Measurements from ENCODE around the gene CSMD2. TPM values are rescaled to one million over a fixed set of nuclear protein-coding genes. Genes with fewer than 3 reads are reported as not detected.
"Not testable (repeated sequence)": the region's sequence is repeated elsewhere in the genome, so short reads cannot be mapped to it uniquely, and the experiment has no call there.

CSMD2 gene
- total RNA-seq, 2 donors from 2014 or later, result 0.62 to 2.8 TPM

DNA sequence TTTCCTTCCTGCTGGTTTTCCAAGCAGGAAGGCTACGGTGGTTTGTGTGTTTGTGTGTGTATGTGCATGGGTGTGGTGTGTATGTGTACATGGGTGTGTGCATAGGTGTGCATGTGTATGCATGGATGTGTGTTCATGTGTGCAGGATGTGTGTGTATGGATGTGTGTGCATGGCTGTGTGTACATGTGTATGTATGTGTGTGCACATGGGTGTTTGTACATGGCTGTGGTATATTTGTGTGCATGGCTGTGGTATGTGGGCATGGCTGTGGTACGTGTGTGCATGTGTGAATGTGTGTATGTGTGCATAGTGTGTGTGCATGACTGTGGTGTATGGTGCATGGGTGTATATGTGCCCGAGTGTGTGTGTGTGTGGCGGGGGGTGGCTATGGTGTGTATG is 24.0 kb upstream of the CSMD2 start:
- no peak overlapping the region for H3K4me3 ChIP-seq (ENCODE audit: low read length)
- H3K9ac ChIP-seq (ENCODE audit: extremely low read depth, low read length, poor library complexity, severe bottlenecking), result no peak overlapping the region
- Mint-ChIP-seq H3K27ac (no peak overlapping the region), H3K36me3 (ENCODE audit: low read depth) (no peaks in the 10 kb centered on the region), H3K27me3 (ENCODE audit: insufficient read depth) (peaks cover 83% of the 10 kb centered on the region), H3K4me1 (peaks cover 14% of the 10 kb centered on the region), H3K9me3 (peaks cover 12% of the 10 kb centered on the region), H3K4me3 (no peak overlapping the region)
- H3K27me3 ChIP-seq (ENCODE audit: control insufficient read depth, insufficient read depth, low read length, poor library complexity, severe bottlenecking), result peaks cover 39% of the 10 kb centered on the region
- H3K4me1 ChIP-seq (ENCODE audit: control insufficient read depth, insufficient read depth, low read length), result no peaks in the 10 kb centered on the region
- no peaks in the 10 kb centered on the region for H3K36me3 ChIP-seq (ENCODE audit: control insufficient read depth, insufficient read depth, low read length)
- TF ChIP-seq, protein P1, sequence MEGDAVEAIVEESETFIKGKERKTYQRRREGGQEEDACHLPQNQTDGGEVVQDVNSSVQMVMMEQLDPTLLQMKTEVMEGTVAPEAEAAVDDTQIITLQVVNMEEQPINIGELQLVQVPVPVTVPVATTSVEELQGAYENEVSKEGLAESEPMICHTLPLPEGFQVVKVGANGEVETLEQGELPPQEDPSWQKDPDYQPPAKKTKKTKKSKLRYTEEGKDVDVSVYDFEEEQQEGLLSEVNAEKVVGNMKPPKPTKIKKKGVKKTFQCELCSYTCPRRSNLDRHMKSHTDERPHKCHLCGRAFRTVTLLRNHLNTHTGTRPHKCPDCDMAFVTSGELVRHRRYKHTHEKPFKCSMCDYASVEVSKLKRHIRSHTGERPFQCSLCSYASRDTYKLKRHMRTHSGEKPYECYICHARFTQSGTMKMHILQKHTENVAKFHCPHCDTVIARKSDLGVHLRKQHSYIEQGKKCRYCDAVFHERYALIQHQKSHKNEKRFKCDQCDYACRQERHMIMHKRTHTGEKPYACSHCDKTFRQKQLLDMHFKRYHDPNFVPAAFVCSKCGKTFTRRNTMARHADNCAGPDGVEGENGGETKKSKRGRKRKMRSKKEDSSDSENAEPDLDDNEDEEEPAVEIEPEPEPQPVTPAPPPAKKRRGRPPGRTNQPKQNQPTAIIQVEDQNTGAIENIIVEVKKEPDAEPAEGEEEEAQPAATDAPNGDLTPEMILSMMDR (conservative IDR thresholded peaks at IDR 0.05), result no peak
- peaks cover 10% of the 10 kb centered on the region for H3K9me3 ChIP-seq (ENCODE audit: control insufficient read depth, low read length)
- no peak for DNase-seq
- H3K27ac ChIP-seq (ENCODE audit: low read depth, low read length), result no peak overlapping the region
- WGBS, 2 experiments (ENCODE audit: insufficient coverage in 1 of 2, insufficient read length in 1 of 2), result 80 to 90% methylated on average over 2 to 4 of the region's 4 CpGs

DNA sequence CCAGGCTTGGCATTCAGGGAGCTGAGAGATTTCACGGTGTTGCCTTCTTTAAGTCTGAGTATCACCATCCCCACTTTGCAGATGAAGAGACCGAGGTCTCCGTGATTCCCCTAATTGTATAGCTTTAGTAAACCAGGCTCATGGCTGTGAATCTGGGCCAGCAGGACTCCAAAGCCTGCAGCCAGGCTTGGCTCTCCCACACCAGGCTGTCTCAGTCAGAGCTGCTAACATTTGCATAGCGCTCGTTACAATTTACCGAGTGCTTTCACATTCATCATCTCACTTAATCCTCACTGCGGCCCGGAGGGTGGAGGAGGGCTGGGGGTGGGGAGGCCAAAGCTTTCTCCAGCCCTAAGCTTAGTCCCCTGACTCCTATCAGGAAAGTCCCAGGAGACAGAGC is 23.4 kb upstream of the CSMD2 start:
- H3K9me3 Mint-ChIP-seq, result peaks cover 12% of the 10 kb centered on the region
- H3K4me1 Mint-ChIP-seq, result peaks cover 14% of the 10 kb centered on the region
- peak; percentile 89 for DNase-seq
- H3K9ac ChIP-seq (ENCODE audit: extremely low read depth, low read length, poor library complexity, severe bottlenecking), result no peak overlapping the region
- H3K9me3 ChIP-seq (ENCODE audit: control insufficient read depth, low read length), result peaks cover 10% of the 10 kb centered on the region
- H3K4me1 ChIP-seq (ENCODE audit: control insufficient read depth, insufficient read depth, low read length), result no peaks in the 10 kb centered on the region
- no peak overlapping the region for H3K4me3 ChIP-seq (ENCODE audit: low read length)
- peaks cover 43% of the 10 kb centered on the region for H3K27me3 ChIP-seq (ENCODE audit: control insufficient read depth, insufficient read depth, low read length, poor library complexity, severe bottlenecking)
- no peaks in the 10 kb centered on the region for H3K36me3 ChIP-seq (ENCODE audit: control insufficient read depth, insufficient read depth, low read length)
- no peak overlapping the region for H3K4me3 Mint-ChIP-seq
- peaks cover 89% of the 10 kb centered on the region for H3K27me3 Mint-ChIP-seq (ENCODE audit: insufficient read depth)
- H3K27ac Mint-ChIP-seq, result no peak overlapping the region
- H3K36me3 Mint-ChIP-seq (ENCODE audit: low read depth), result no peaks in the 10 kb centered on the region
- TF ChIP-seq, protein P1 (conservative IDR thresholded peaks at IDR 0.05), result no peak
- no peak overlapping the region for H3K27ac ChIP-seq (ENCODE audit: low read depth, low read length)
- 8 to 10% methylated on average over 3 to 8 of the region's 8 CpGs for WGBS, 2 experiments (ENCODE audit: insufficient coverage in 1 of 2, insufficient read length in 1 of 2)

DNA sequence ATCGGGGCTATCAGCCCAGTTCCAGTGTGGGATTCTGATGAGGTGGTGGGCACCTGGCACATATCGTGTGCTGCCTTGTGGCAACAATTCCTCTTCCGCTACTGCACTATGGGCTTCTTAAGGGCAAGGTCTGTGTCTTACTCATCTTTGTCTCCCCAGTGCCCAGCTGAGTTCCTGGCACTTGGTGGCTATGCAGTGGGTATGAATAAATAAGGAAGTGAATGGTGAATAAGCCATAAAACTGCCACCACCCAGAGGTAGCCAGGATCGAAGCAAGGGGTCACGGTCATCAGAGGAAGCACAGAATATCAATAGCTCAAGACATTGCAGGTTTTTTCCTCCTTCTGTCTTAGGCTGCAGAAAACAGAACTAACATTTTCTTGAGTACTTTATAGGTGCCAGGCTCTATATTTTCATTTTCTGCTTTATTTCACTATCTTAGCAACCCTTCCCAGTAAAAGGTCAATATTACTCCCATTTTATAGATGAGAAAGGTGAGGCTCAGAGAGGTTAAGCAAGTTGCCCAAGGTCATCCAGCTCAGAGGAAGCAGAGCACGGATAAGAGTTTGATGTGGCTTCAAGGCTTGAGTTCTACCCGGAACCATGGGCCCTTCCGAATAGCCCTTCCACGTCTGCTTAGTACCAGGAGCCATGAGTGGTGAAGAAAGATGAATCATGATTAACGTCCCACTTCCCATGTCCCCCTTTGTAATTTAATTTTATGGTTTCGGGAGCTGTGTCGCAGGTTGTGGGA is 21.9 kb upstream of the CSMD2 start:
- H3K4me3 ChIP-seq (ENCODE audit: low read length), result no peak overlapping the region
- Mint-ChIP-seq H3K9me3 (peaks cover 12% of the 10 kb centered on the region), H3K4me1 (peaks cover 14% of the 10 kb centered on the region), H3K4me3 (no peak overlapping the region), H3K27me3 (ENCODE audit: insufficient read depth) (peaks cover 91% of the 10 kb centered on the region), H3K27ac (no peak overlapping the region), H3K36me3 (ENCODE audit: low read depth) (no peaks in the 10 kb centered on the region)
- 86 to 93% methylated on average over 10 to 12 of the region's 12 CpGs for WGBS, 2 experiments (ENCODE audit: insufficient coverage in 1 of 2, insufficient read length in 1 of 2)
- H3K27me3 ChIP-seq (ENCODE audit: control insufficient read depth, insufficient read depth, low read length, poor library complexity, severe bottlenecking), result peaks cover 51% of the 10 kb centered on the region
- H3K4me1 ChIP-seq (ENCODE audit: control insufficient read depth, insufficient read depth, low read length), result no peaks in the 10 kb centered on the region
- no peak for DNase-seq
- H3K27ac ChIP-seq (ENCODE audit: low read depth, low read length), result no peak overlapping the region
- TF ChIP-seq, protein P1 (conservative IDR thresholded peaks at IDR 0.05), result no peak
- H3K9me3 ChIP-seq (ENCODE audit: control insufficient read depth, low read length), result peaks cover 10% of the 10 kb centered on the region
- no peaks in the 10 kb centered on the region for H3K36me3 ChIP-seq (ENCODE audit: control insufficient read depth, insufficient read depth, low read length)
- H3K9ac ChIP-seq (ENCODE audit: extremely low read depth, low read length, poor library complexity, severe bottlenecking), result no peak overlapping the region

DNA sequence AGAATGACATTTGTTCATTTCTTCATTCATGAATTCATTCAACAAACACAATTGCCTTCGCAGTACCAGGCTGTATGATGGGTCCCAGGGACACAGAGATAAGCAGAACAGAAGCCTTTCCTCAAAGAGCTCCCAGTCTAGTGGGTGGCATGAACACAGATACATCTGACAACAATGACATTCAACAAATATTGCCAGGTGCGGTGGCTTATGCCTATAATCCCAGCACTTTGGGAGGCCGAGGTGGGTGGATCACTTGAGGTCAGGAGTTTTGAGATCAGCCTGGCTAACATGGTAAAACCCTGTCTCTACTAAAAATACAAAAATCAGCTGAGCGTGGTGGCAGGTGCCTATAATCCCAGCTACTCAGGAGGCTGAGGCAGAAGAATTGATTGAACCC is 18.4 kb upstream of the CSMD2 start:
- not testable (repeated sequence) for H3K27ac ChIP-seq (ENCODE audit: low read depth, low read length); H3K9ac ChIP-seq (ENCODE audit: extremely low read depth, low read length, poor library complexity, severe bottlenecking); H3K9me3 ChIP-seq (ENCODE audit: control insufficient read depth, low read length); H3K4me1 Mint-ChIP-seq; H3K4me3 ChIP-seq (ENCODE audit: low read length); H3K36me3 Mint-ChIP-seq (ENCODE audit: low read depth); H3K27ac Mint-ChIP-seq; H3K4me1 ChIP-seq (ENCODE audit: control insufficient read depth, insufficient read depth, low read length); H3K9me3 Mint-ChIP-seq; H3K4me3 Mint-ChIP-seq; H3K36me3 ChIP-seq (ENCODE audit: control insufficient read depth, insufficient read depth, low read length); DNase-seq
- peaks cover 95% of the 10 kb centered on the region for H3K27me3 Mint-ChIP-seq (ENCODE audit: insufficient read depth)
- WGBS, 2 experiments (ENCODE audit: insufficient coverage in 1 of 2, insufficient read length in 1 of 2), result 93% methylated on average over 3 to 4 of the region's 4 CpGs
- H3K27me3 ChIP-seq (ENCODE audit: control insufficient read depth, insufficient read depth, low read length, poor library complexity, severe bottlenecking), result peaks cover 73% of the 10 kb centered on the region
